ENCODE measurements around the gene BDH1.

The BDH1 gene

GRCh38 chr3:197505796-197506548 lies 49.8 kb downstream of the BDH1 start:
- no peak for DNase-seq (ENCODE audit: low read depth)

GRCh38 chr3:197504641-197505121 lies 51.1 kb downstream of the BDH1 start:
- no peak for DNase-seq (ENCODE audit: low read depth)

- no peak for DNase-seq (ENCODE audit: low read depth)
These were observed 51.5 kb downstream of the BDH1 start for GRCh38 chr3:197504229-197504628.

- DNase-seq (ENCODE audit: low read depth): no peak
These were observed 52.1 kb downstream of the BDH1 start for GRCh38 chr3:197503652-197504051.

- DNase-seq (ENCODE audit: low read depth): peak; percentile 59
These were observed 53.7 kb downstream of the BDH1 start for GRCh38 chr3:197501879-197502620.

- peak; percentile 53 for DNase-seq (ENCODE audit: low read depth)
These were observed 54.3 kb downstream of the BDH1 start for GRCh38 chr3:197501496-197501878.

- no peak for DNase-seq (ENCODE audit: low read depth)
These were observed 55.0 kb downstream of the BDH1 start for GRCh38 chr3:197500812-197501211.

GRCh38 chr3:197499427-197499826 lies 56.3 kb downstream of the BDH1 start:
- peak; percentile 83 for DNase-seq (ENCODE audit: low read depth)

- no peak for DNase-seq (ENCODE audit: low read depth)
These were observed 57.1 kb downstream of the BDH1 start for GRCh38 chr3:197498499-197499241.

GRCh38 chr3:197496746-197497125 lies 59.0 kb downstream of the BDH1 start:
- DNase-seq (ENCODE audit: low read depth): no peak

GRCh38 chr3:197495999-197496745 lies 59.6 kb downstream of the BDH1 start:
- DNase-seq (ENCODE audit: low read depth): no peak

- DNase-seq (ENCODE audit: low read depth): no peak
These were observed 60.3 kb downstream of the BDH1 start for GRCh38 chr3:197495499-197495898.

- no peak for DNase-seq (ENCODE audit: low read depth)
These were observed 60.7 kb downstream of the BDH1 start for GRCh38 chr3:197495059-197495455.

GRCh38 chr3:197494366-197495058 lies 61.3 kb downstream of the BDH1 start:
- peak; percentile 37 for DNase-seq (ENCODE audit: low read depth)

GRCh38 chr3:197493049-197493448 lies 62.7 kb downstream of the BDH1 start:
- no peak for DNase-seq (ENCODE audit: low read depth)

GRCh38 chr3:197491923-197492664 lies 63.7 kb downstream of the BDH1 start:
- no peak for DNase-seq (ENCODE audit: low read depth)

- DNase-seq (ENCODE audit: low read depth): no peak
These were observed 64.3 kb downstream of the BDH1 start for GRCh38 chr3:197491478-197491877.

- DNase-seq (ENCODE audit: low read depth): peak; percentile 79
These were observed 65.4 kb downstream of the BDH1 start for GRCh38 chr3:197490098-197491058.

GRCh38 chr3:197487911-197488391 lies 67.8 kb downstream of the BDH1 start:
- DNase-seq (ENCODE audit: low read depth): peak; percentile 92

Data from amniotic epithelial cell (primary cell).